Trophoblast cell (in vitro differentiated cells and primary cell): ENCODE data around the gene RNF26.
A peak's percentile ranks its signal among the peaks of the same experiment; 100 is the strongest.

Experiments
- DNase-seq, 2 donors: peaks; one replicate each; pipeline ENCODE4 v3.0.0-alpha.2; 2016
- H2AFZ ChIP-seq: 2 replicates; pipeline ENCODE4 v1.6.1; 2013; ENCODE audit warnings: low read length, moderate library complexity, mild to moderate bottlenecking; ENCODE audit not compliant: insufficient read depth, poor library complexity
- H2AK5ac ChIP-seq: 2 replicates; pipeline ENCODE4 v1.6.1; 2013; ENCODE audit warnings: mild to moderate bottlenecking, low read length
- H2BK120ac ChIP-seq: 2 replicates; pipeline ENCODE4 v1.6.1; 2013; ENCODE audit warnings: low read length, mild to moderate bottlenecking, moderate library complexity; ENCODE audit not compliant: insufficient read depth, poor library complexity
- H2BK12ac ChIP-seq: 2 replicates; pipeline ENCODE4 v1.6.1; 2013; ENCODE audit warnings: mild to moderate bottlenecking, low read length, moderate library complexity
- H2BK5ac ChIP-seq: 2 replicates; pipeline ENCODE4 v1.6.1; 2013; ENCODE audit warnings: low read length, low read depth, moderate library complexity, mild to moderate bottlenecking; ENCODE audit not compliant: poor library complexity
- H3K14ac ChIP-seq: 2 replicates; pipeline ENCODE4 v1.6.1; 2013; ENCODE audit warnings: mild to moderate bottlenecking, low read length
- H3K18ac ChIP-seq: 2 replicates; pipeline ENCODE4 v1.6.1; 2013; ENCODE audit warnings: mild to moderate bottlenecking, low read length
- H3K23ac ChIP-seq: 2 replicates; pipeline ENCODE4 v1.6.1; 2013; ENCODE audit warnings: low read length
- H3K27ac ChIP-seq: 2 replicates; pipeline ENCODE4 v1.5.1; 2013; ENCODE audit warnings: low read depth, mild to moderate bottlenecking, inconsistent platforms, low read length, moderate library complexity
- H3K27me3 ChIP-seq: 2 replicates; pipeline ENCODE4 v1.6.1; 2013; ENCODE audit warnings: inconsistent platforms, mild to moderate bottlenecking, low read length, moderate library complexity; ENCODE audit not compliant: insufficient read depth
- H3K36me3 ChIP-seq, 2 experiments: 1 replicate in 1 of 2; 2 replicates in 1 of 2; pipeline ENCODE4 v1.6.1; 2013; ENCODE audit warnings: low read length in 2 of 2, mild to moderate bottlenecking in 2 of 2, moderate library complexity in 1 of 2; ENCODE audit not compliant: insufficient read depth in 2 of 2, control insufficient read depth in 1 of 2
- H3K4ac ChIP-seq: 2 replicates; pipeline ENCODE4 v1.6.1; 2013; ENCODE audit warnings: low read depth, mild to moderate bottlenecking, low read length, moderate library complexity
- H3K4me1 ChIP-seq, 2 experiments: 1 replicate in 1 of 2; 2 replicates in 1 of 2; pipeline ENCODE4 v1.6.1; 2013; ENCODE audit warnings: low read length in 2 of 2, mild to moderate bottlenecking in 2 of 2, moderate library complexity in 1 of 2; ENCODE audit not compliant: insufficient read depth in 2 of 2, control insufficient read depth in 1 of 2
- H3K4me2 ChIP-seq: 2 replicates; pipeline ENCODE4 v1.6.1; 2013; ENCODE audit warnings: inconsistent platforms, mild to moderate bottlenecking, low read length, moderate library complexity
- H3K4me3 ChIP-seq: 2 replicates; pipeline ENCODE4 v1.5.1; 2013; ENCODE audit warnings: mild to moderate bottlenecking, low read depth, low read length, inconsistent platforms
- H3K79me1 ChIP-seq: one replicate; pipeline ENCODE4 v1.6.1; 2013; ENCODE audit warnings: low read length
- H3K79me2 ChIP-seq: 2 replicates; pipeline ENCODE4 v1.6.1; 2013; ENCODE audit warnings: low read length, mild to moderate bottlenecking; ENCODE audit not compliant: control insufficient read depth, insufficient read depth, poor library complexity
- H3K9ac ChIP-seq: 2 replicates; pipeline ENCODE4 v1.6.1; 2013; ENCODE audit warnings: mild to moderate bottlenecking, low read length
- H3K9me3 ChIP-seq: 2 replicates; pipeline ENCODE4 v1.6.1; 2013; ENCODE audit warnings: low read depth, mild to moderate bottlenecking, control low read depth, inconsistent platforms, low read length; ENCODE audit not compliant: insufficient read depth
- H4K12ac ChIP-seq: 2 replicates; pipeline ENCODE4 v1.6.1; 2013; ENCODE audit warnings: low read depth, mild to moderate bottlenecking, low read length, moderate library complexity
- H4K8ac ChIP-seq: 2 replicates; pipeline ENCODE4 v1.6.1; 2013; ENCODE audit warnings: low read depth, mild to moderate bottlenecking, low read length, moderate library complexity
- H4K91ac ChIP-seq: one replicate; pipeline ENCODE4 v1.6.1; 2013; ENCODE audit warnings: low read depth, mild to moderate bottlenecking, low read length, moderate library complexity
- whole genome bisulfite sequencing: extraction: QIAGEN DNeasy Blood & Tissue Kit; methylation state at CpG from one replicate; pipeline ENCODE4 v1.1.7; 2013; ENCODE audit warnings: missing lambda C conversion rate; ENCODE audit not compliant: insufficient read length, insufficient coverage; ENCODE audit errors: extremely low coverage; 5-methylcytosine and 5-hydroxymethylcytosine counted together

Gene RNF26

DNA sequence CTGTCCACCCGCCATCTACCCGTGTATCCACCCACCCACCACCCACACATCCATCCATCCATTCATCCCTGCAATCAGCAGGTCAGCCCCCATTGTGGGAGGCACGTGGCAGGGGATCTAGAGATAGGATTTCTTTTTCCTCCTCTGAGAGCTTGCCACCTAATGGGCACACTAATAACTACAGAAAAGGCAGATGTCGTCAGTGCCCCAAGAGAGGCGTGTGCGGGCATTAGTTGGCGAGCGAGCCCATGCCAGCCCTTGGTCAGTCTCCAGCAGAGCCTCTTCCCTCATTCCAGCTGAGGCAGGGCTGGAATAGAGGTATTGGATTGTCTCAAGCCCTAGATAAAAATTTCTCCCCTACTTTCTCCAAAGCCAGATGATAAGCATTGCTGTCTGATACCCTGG is 37.5 kb downstream of the RNF26 start:
- H4K91ac ChIP-seq = no peak overlapping the region

DNA sequence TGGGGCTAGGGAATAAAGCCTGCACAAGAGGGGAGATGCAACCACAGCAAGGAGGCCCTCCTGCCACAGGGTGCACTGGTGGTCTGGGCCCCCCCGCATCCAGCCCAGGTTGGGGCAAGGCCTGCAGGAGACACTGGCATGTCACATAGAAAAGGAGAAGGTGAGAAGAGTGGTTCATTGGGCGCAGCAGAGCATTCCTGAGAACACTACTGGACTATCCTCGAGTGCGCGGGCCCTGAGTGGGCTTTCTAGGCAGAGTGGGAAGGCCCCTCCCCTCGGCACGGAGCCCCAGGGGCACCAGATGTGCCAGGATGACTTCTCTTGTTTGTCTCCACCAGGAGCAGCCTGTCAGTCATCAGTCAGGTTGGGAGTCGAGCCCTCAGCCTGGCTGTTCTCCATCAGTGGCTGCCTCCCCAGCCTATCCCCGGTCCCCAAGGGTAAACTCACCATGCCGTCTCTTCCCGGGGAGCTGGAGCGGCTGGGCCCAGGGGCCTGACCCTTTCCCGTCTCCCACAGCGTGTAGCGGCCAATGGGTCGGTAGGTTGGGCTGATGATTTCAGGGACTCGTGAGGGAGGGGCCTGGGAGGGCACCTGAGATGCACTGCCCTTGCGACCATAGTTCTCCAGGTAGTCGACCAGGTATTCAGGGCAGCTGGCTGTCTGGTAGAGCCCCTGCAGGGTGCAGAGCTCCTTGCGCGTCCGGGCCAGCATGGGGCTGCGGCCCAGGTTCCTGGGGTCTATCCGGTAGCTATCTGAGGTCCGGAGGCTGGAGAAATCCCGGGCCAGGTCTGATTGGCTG is 38.1 kb downstream of the RNF26 start:
- Histone ChIP-seq H4K91ac (no peak overlapping the region), H3K14ac (no peak overlapping the region), H3K23ac (no peak overlapping the region), H2BK120ac (no peak overlapping the region), H3K9me3 (no peaks in the 10 kb centered on the region), H2BK12ac (no peak overlapping the region), H4K12ac (no peak overlapping the region), H2AFZ (no peak overlapping the region), H3K27me3 (no peaks in the 10 kb centered on the region), H3K4me2 (no peak overlapping the region), H4K8ac (no peak overlapping the region), H3K79me2 (no peaks in the 10 kb centered on the region), H3K4me1 (peaks cover under 1 to 3% of the 10 kb centered on the region in 2 experiments), H3K36me3 (no peaks in the 10 kb centered on the region), H3K18ac (no peak overlapping the region), H3K79me1 (no peaks in the 10 kb centered on the region), H3K27ac (no peak overlapping the region), H2AK5ac (no peak overlapping the region), H2BK5ac (no peak overlapping the region), H3K9ac (no peak overlapping the region), H3K4me3 (no peak overlapping the region), H3K4ac (no peak overlapping the region)
- no CpG with 5 or more reads among the region's 26 CpGs for WGBS
- DNase-seq = no peak

More for the DNA sequence above, 37.5 kb downstream of the RNF26 start:
- Histone ChIP-seq H2BK5ac (no peak overlapping the region), H3K9me3 (no peaks in the 10 kb centered on the region), H2AK5ac (no peak overlapping the region), H3K79me1 (no peaks in the 10 kb centered on the region), H3K27ac (no peak overlapping the region), H2BK120ac (no peak overlapping the region), H3K14ac (no peak overlapping the region), H3K23ac (no peak overlapping the region), H3K4ac (no peak overlapping the region), H3K27me3 (no peaks in the 10 kb centered on the region), H3K79me2 (no peaks in the 10 kb centered on the region), H2BK12ac (no peak overlapping the region), H3K9ac (no peak overlapping the region), H4K12ac (no peak overlapping the region), H3K4me1 (peaks cover 1% of the 10 kb centered on the region in 2 experiments), H3K18ac (no peak overlapping the region), H3K4me3 (no peak overlapping the region), H2AFZ (no peak overlapping the region), H4K8ac (no peak overlapping the region), H3K36me3 (no peaks in the 10 kb centered on the region), H3K4me2 (no peak overlapping the region)
- no peak for DNase-seq
- WGBS = no CpG with 5 or more reads among the region's 8 CpGs

- no peak overlapping the region for H2BK120ac ChIP-seq
- H3K36me3 ChIP-seq = no peaks in the 10 kb centered on the region
- H3K23ac ChIP-seq = no peak overlapping the region
- H3K9me3 ChIP-seq = no peaks in the 10 kb centered on the region
- H2AK5ac ChIP-seq = no peak overlapping the region
- no peak overlapping the region for H3K9ac ChIP-seq
- H3K79me2 ChIP-seq = no peaks in the 10 kb centered on the region
- no peak overlapping the region for H2BK5ac ChIP-seq
- no peak overlapping the region for H3K18ac ChIP-seq
- no peak overlapping the region for H4K8ac ChIP-seq
- no peak overlapping the region for H2BK12ac ChIP-seq
- H4K91ac ChIP-seq = no peak overlapping the region
- no peaks in the 10 kb centered on the region for H3K79me1 ChIP-seq
- H3K4ac ChIP-seq = no peak overlapping the region
- H3K27ac ChIP-seq = no peak overlapping the region
- WGBS = no CpG with 5 or more reads among the region's 23 CpGs
- no peaks in the 10 kb centered on the region for H3K27me3 ChIP-seq
- H3K4me2 ChIP-seq = no peak overlapping the region
- H3K4me3 ChIP-seq = peak overlapping the region; percentile 16
- H4K12ac ChIP-seq = no peak overlapping the region
- H3K14ac ChIP-seq = no peak overlapping the region
- DNase-seq = no peak
- H2AFZ ChIP-seq = no peak overlapping the region
- peaks cover 6% of the 10 kb centered on the region in 2 experiments for H3K4me1 ChIP-seq
Observed at GRCh38 chr11:119373059-119373920, 39.0 kb downstream of the RNF26 start.

DNA sequence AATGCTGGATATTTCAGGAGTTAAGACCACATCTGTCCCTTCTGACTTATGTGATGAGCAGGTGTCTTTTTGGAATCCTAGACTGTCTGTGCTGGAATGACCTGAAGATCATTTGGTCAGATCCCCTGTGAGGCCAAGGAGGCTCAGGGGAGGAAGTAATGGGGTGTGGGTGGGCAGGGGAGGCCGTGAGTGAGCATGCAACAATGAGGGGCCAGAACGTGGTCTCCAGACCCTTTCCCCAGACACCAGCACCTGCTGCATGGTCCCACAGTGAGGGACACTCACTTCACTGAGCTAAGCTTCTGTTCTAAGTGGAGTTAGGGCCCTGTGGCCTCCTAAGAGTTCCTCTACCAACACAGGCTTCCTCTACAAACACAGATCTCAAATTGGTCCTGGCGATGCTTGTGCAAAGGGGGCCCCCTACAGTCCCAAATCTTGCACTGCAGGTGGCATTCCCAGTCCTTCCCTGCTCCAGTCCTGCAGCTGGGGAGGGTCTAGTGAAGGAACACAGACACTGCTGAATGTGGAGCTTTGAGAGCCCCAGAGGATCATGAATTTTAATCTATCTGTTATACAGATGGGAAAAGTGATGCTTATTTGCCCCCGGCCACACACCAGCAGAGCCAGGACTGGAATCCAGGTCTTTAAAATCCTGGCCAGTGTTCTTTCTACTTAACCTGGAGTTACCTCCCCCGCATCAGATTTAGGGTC is 39.7 kb downstream of the RNF26 start:
- WGBS = no CpG with 5 or more reads among the region's 5 CpGs
- H3K4me1 ChIP-seq = peaks cover 10 to 12% of the 10 kb centered on the region in 2 experiments
- no peak overlapping the region for H3K4ac ChIP-seq
- no peak overlapping the region for H3K4me2 ChIP-seq
- H3K14ac ChIP-seq = no peak overlapping the region
- no peaks in the 10 kb centered on the region for H3K79me1 ChIP-seq
- H4K91ac ChIP-seq = no peak overlapping the region
- no peaks in the 10 kb centered on the region for H3K9me3 ChIP-seq
- H4K8ac ChIP-seq = no peak overlapping the region
- H2AFZ ChIP-seq = no peak overlapping the region
- H2BK12ac ChIP-seq = no peak overlapping the region
- DNase-seq = peak; percentile 68 to 86
- no peaks in the 10 kb centered on the region for H3K27me3 ChIP-seq
- H3K18ac ChIP-seq = no peak overlapping the region
- H3K9ac ChIP-seq = no peak overlapping the region
- no peak overlapping the region for H3K23ac ChIP-seq
- H3K36me3 ChIP-seq = no peaks in the 10 kb centered on the region
- H2BK5ac ChIP-seq = no peak overlapping the region
- no peak overlapping the region for H2AK5ac ChIP-seq
- H3K79me2 ChIP-seq = no peaks in the 10 kb centered on the region
- no peak overlapping the region for H4K12ac ChIP-seq
- H3K27ac ChIP-seq = no peak overlapping the region
- no peak overlapping the region for H2BK120ac ChIP-seq
- H3K4me3 ChIP-seq = no peak overlapping the region
